NCI-H82 treated with DMSO at 0.1 percent for 48 hours (cell line): ENCODE data around the gene THOC2.
"Not testable (repeated sequence)": the region's sequence is repeated elsewhere in the genome, so short reads cannot be mapped to it uniquely, and the experiment has no call there.

Experiments used
- DNase-seq: peaks from one replicate; lab custom pipeline; 2025; ENCODE audit not compliant: unreplicated experiment; lab: John Stamatoyannopoulos, UW

Gene THOC2

DNA sequence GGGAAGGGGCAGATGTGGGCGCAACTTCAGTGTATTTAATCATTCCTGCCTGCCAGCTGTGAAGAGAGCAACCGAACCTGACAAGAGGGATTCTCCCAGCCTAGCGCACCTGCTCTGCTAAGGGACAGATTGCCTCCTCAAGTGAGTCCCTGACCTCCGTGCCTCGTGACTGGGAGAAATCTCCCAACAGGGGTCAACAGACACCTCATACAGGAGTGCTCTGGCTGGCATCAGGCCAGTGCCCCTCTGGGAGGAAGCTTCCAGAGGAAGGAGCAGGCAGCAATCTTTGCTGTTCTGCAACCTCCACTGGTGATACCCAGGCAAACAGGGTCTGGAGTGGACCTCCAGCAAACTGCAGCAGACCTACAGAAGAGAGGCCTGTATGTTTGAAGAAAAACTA lies 158.8 kb downstream of the THOC2 start:
- not testable (repeated sequence) for DNase-seq

DNA sequence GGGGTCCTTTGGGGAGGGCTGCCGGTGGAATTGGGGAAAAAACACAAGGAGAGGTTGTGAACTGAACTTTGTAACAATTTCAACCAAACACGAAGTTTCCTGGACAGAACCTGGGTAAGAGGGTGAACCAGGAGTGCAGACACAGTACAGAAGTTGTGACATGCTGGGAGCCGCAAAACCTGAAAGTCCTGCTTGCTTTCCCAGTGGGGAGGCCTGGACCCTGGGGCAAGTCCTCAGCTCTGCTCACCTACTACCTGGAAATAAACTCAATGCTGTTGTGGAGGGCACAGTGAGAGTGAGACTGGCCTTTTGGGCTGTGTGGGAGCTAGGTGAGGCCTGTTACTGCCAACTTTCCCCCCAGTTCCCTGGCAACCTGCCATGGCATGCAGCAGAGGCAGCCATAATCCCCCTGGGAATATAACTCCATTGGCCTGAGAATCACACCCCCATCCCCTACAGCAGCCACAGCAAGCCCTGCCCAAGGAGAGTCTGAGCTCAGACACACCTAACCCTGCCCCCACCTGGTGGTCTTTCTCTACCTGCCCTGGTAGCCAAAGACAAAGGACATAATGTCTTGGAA lies 162.8 kb downstream of the THOC2 start:
- DNase-seq = no peak

GRCh38 chrX:123563167-123563566 lies 169.7 kb downstream of the THOC2 start:
- no peak for DNase-seq

DNA sequence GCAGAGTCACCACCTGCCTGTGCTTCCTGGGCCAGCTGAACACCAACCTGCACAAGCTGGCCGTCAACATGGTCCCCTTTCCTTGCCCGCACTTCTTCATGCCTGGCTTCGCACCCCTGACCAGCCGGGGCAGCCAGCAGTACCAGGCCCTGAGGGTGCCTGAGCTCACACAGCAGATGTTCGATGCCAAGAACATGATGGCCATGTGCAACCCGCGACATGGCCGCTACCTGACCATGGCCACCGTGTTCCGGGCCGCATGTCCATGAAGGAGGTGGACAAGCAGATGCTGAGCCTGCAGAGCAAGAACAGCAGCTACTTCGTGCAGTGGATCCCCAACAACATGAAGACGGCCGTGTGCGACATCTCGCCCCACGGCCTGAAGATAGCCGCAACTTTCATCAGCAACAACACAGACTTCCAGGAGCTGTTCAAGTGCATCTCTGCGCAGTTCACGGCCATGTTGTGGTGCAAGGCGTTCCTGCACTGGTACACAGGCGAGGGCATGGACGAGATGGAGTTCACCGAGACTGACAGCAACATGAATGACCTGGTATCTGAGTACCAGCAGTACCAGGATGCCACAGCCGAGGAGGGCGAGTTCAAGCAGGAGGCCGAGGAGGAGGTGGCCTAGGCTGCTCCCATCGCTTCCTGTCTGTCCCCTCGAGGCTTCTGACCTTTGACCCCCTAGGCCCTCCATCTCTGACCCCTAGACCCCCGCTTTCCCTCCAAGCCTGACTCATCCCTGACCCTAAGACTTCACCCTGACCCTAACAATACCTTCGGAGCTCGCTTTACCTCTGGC lies 170.3 kb downstream of the THOC2 start:
- no peak for DNase-seq

GRCh38 chrX:123561439-123562215 lies 171.2 kb downstream of the THOC2 start:
- DNase-seq = no peak

- no peak for DNase-seq
Observed at GRCh38 chrX:123550829-123551228, 182.0 kb downstream of the THOC2 start.
